GM12865 (cell line): ENCODE results near the gene ZFP69B.

Experiments used
- DNase-seq: peaks from one replicate; pipeline ENCODE4 v3.0.0; 2010; ENCODE audit warnings: low read depth
- H3K4me3 ChIP-seq: 2 replicates; pipeline ENCODE4 v1.5.1; 2011; ENCODE audit warnings: mild to moderate bottlenecking, low read depth, low read length, control low read depth
- CTCF ChIP-seq: IDR thresholded peaks from 2 replicates; pipeline ENCODE4 v1.5.1; 2011; ENCODE audit warnings: low read length, control low read depth, low read depth, inconsistent platforms; ENCODE audit not compliant: insufficient read depth; ENCODE audit errors: missing control alignments

ZFP69B gene

GRCh38 chr1:40449684-40450494, at the start of gene ZFP69B:
Gene ZFP69B (plus strand): TSS chr1:40450476. CDS start chr1:40450962, 486 bp downstream.
- H3K4me3 ChIP-seq = peak within 1 kb of the TSS; percentile 69
- peak; percentile 96 for DNase-seq
- no peak for TF ChIP-seq CTCF

GRCh38 chr1:40401473-40402201, 48.6 kb upstream of the ZFP69B start:
- DNase-seq = peak; percentile 58
- H3K4me3 ChIP-seq = peak overlapping the region; percentile 45
- TF ChIP-seq CTCF = no peak

GRCh38 chr1:40404670-40405462, 45.4 kb upstream of the ZFP69B start:
- peak; percentile 82 for DNase-seq
- peak; percentile 71 for TF ChIP-seq CTCF

GRCh38 chr1:40405812-40406211, 44.5 kb upstream of the ZFP69B start:
- no peak overlapping the region for H3K4me3 ChIP-seq
- no peak for TF ChIP-seq CTCF
- DNase-seq = no peak

More at GRCh38 chr1:40404670-40405462, 45.4 kb upstream of the ZFP69B start:
- H3K4me3 ChIP-seq = no peak overlapping the region

GRCh38 chr1:40407453-40407852, 42.8 kb upstream of the ZFP69B start:
- no peak for DNase-seq
- H3K4me3 ChIP-seq = no peak overlapping the region
- no peak for TF ChIP-seq CTCF

GRCh38 chr1:40409467-40409866, 40.8 kb upstream of the ZFP69B start:
- TF ChIP-seq CTCF = no peak
- no peak for DNase-seq
- no peak overlapping the region for H3K4me3 ChIP-seq
